Measurements from ENCODE around the gene ECHDC3. TPM values are rescaled to one million over a fixed set of nuclear protein-coding genes. Genes with fewer than 3 reads are reported as not detected.

Gene ECHDC3
- total RNA-seq, 1 donor from 2014 or later, result 0.18 TPM

DNA sequence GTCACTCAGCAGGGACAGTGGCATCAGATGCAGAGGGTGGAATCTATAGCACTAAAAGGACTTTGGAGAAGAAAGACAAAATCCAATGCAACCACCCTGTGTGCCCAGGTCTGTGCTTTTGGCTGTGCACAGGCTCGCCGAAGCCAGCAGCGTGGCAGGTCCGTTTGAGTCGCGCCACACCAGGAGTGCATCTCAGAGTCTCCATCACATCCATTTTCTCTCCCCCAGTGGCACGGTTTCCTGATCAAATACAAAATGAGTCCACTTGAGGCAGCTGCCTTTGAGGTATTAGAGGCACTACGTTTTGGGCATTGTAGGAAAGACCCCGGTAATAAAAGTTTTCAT lies 57.5 kb downstream of the ECHDC3 start:
- intact Hi-C loops (cut with micrococcal nuclease), result no loop called here
- Mint-ChIP-seq H3K9me3 (peaks cover 5% of the 10 kb centered on the region), H3K27me3 (ENCODE audit: insufficient read depth) (no peaks in the 10 kb centered on the region), H3K36me3 (ENCODE audit: low read depth) (no peaks in the 10 kb centered on the region), H3K27ac (no peak overlapping the region), H3K4me3 (no peak overlapping the region), H3K4me1 (ENCODE audit: low read depth) (peaks cover 6% of the 10 kb centered on the region)
- no peak for DNase-seq (ENCODE audit: low spot score)

DNA sequence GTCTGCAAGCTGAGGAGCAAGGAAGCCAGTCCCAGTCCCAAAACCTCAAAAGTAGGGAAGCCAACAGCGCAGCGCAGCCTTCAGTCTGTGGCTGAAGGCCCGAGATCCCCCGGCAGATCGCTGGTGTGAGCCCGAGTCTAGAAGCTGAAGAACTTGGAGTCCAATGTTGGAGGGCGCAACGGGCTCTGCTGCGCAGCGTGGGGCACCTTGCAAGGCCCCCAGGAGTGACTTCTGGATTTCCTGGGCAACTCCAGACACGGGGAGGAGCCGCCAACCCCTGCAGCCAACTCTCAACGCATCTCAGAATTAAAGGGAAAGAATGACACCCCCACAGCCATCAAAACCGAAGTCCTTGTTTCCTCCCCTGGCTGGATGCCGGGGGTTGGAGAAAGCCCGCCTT lies 62.2 kb downstream of the ECHDC3 start:
- no peak overlapping the region for H3K4me3 Mint-ChIP-seq
- H3K27ac Mint-ChIP-seq, result no peak overlapping the region
- H3K36me3 Mint-ChIP-seq (ENCODE audit: low read depth), result no peaks in the 10 kb centered on the region
- peaks cover 9% of the 10 kb centered on the region for H3K27me3 Mint-ChIP-seq (ENCODE audit: insufficient read depth)
- intact Hi-C loops (cut with micrococcal nuclease), result no loop called here
- no peak for DNase-seq (ENCODE audit: low spot score)
- no peaks in the 10 kb centered on the region for H3K9me3 Mint-ChIP-seq
- no peaks in the 10 kb centered on the region for H3K4me1 Mint-ChIP-seq (ENCODE audit: low read depth)

- peaks cover 12% of the 10 kb centered on the region for H3K27me3 Mint-ChIP-seq (ENCODE audit: insufficient read depth)
- H3K4me1 Mint-ChIP-seq (ENCODE audit: low read depth), result no peaks in the 10 kb centered on the region
Measured at GRCh38 chr10:11805792-11806191, 63.6 kb downstream of the ECHDC3 start.

DNA sequence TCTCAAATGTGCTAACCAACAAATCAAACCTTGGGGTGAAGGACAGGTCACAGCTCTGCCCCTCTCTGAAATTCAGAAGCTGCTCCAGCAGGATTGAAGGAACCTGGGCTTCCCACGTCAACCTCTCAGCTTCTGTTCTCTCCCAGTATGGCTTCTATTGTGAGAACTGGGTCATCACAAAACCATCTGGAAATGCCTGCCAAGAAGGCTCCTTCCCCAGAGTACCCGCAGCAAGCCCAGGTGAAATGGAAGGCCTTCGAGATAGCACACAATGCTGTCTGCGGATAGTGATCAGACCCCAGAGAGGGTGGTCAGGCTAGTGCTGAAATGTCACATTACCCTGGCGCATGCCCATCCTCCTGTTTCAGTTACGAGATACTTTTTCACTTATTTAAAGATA lies 64.5 kb downstream of the ECHDC3 start:
- no peaks in the 10 kb centered on the region for H3K4me1 Mint-ChIP-seq (ENCODE audit: low read depth)
- H3K9me3 Mint-ChIP-seq, result no peaks in the 10 kb centered on the region
- H3K36me3 Mint-ChIP-seq (ENCODE audit: low read depth), result no peaks in the 10 kb centered on the region
- H3K4me3 Mint-ChIP-seq, result no peak overlapping the region
- peaks cover 12% of the 10 kb centered on the region for H3K27me3 Mint-ChIP-seq (ENCODE audit: insufficient read depth)
- intact Hi-C loops (cut with micrococcal nuclease), result no loop called here
- H3K27ac Mint-ChIP-seq, result no peak overlapping the region
- DNase-seq (ENCODE audit: low spot score), result no peak

More at GRCh38 chr10:11805792-11806191, 63.6 kb downstream of the ECHDC3 start:
- intact Hi-C loops (cut with micrococcal nuclease), result no loop called here
- H3K27ac Mint-ChIP-seq, result no peak overlapping the region
- no peak for DNase-seq (ENCODE audit: low spot score)
- no peaks in the 10 kb centered on the region for H3K36me3 Mint-ChIP-seq (ENCODE audit: low read depth)
- H3K4me3 Mint-ChIP-seq, result no peak overlapping the region
- no peaks in the 10 kb centered on the region for H3K9me3 Mint-ChIP-seq

DNA sequence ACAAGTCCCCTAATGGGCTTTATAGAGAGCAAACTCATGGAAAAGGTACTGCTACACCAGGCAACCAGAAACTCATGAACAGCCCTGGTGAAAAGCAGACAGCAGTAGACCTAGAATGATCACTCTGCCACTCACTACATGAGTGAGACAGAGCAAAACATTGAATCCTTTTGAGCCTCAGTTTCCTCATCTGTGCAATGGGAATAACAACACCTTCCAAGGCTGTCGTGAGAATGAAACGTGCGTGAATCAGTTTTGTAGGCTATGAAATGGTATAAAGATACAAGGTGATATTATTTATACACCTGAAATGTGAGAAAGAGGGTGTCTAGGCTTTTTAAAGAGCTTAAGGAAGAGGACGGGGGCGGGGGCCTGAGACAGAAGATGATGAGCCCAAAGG lies 66.6 kb downstream of the ECHDC3 start:
- no peak for DNase-seq (ENCODE audit: low spot score)
- no peak overlapping the region for H3K4me3 Mint-ChIP-seq
- peaks cover 20% of the 10 kb centered on the region for H3K27me3 Mint-ChIP-seq (ENCODE audit: insufficient read depth)
- no peaks in the 10 kb centered on the region for H3K4me1 Mint-ChIP-seq (ENCODE audit: low read depth)
- no peaks in the 10 kb centered on the region for H3K36me3 Mint-ChIP-seq (ENCODE audit: low read depth)
- no peaks in the 10 kb centered on the region for H3K9me3 Mint-ChIP-seq
- H3K27ac Mint-ChIP-seq, result no peak overlapping the region
- intact Hi-C loops (cut with micrococcal nuclease), result no loop called here

DNA sequence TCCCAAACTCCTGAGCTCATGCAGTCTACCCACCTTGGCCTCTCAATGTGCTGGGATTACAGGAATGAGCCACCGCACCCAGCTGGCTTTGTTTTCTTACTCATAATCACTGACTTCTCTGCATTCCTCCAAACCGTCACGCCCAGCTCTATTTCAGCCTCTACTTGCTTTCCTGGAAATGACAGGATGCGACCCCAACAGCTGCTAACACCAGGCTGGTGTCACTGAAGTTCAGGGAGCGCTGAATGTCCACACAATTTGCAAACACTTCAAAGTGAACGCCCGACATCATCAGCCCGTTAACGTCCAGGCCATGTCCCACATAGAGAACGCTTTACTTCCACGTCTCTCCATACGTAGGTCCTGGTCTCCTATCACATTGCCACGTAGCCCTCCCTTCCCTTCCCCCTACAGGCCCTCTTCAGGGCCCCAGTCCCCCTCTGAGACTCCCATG lies 68.2 kb downstream of the ECHDC3 start:
- DNase-seq (ENCODE audit: low spot score), result no peak
- no peaks in the 10 kb centered on the region for H3K9me3 Mint-ChIP-seq
- H3K4me3 Mint-ChIP-seq, result no peak overlapping the region
- H3K36me3 Mint-ChIP-seq (ENCODE audit: low read depth), result no peaks in the 10 kb centered on the region
- intact Hi-C loops (cut with micrococcal nuclease), result no loop called here
- peaks cover 20% of the 10 kb centered on the region for H3K27me3 Mint-ChIP-seq (ENCODE audit: insufficient read depth)
- no peak overlapping the region for H3K27ac Mint-ChIP-seq
- no peaks in the 10 kb centered on the region for H3K4me1 Mint-ChIP-seq (ENCODE audit: low read depth)

DNA sequence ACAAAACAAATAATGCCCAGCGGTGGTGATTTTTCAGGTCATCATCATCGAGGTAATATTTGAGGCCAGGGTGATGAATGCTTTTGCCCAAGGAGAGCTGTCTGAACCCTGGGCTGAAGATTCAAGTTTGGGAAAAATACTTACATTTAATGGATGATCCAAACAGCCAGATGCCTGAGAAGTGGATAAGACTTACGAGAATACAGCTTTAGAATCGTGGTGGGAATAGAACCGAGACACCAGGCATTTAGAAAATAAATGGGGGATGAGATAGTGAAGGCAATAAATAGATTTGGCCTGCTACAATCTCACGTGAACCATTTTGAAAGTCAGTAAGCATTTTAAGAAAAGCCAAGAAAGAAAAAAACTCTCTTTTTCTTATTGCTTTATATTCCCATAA lies 68.8 kb downstream of the ECHDC3 start:
- Mint-ChIP-seq H3K4me3 (no peak overlapping the region), H3K4me1 (ENCODE audit: low read depth) (no peaks in the 10 kb centered on the region), H3K36me3 (ENCODE audit: low read depth) (no peaks in the 10 kb centered on the region), H3K27me3 (ENCODE audit: insufficient read depth) (peaks cover 15% of the 10 kb centered on the region), H3K9me3 (no peaks in the 10 kb centered on the region), H3K27ac (no peak overlapping the region)
- DNase-seq (ENCODE audit: low spot score), result no peak
- intact Hi-C loops (cut with micrococcal nuclease), result no loop called here

DNA sequence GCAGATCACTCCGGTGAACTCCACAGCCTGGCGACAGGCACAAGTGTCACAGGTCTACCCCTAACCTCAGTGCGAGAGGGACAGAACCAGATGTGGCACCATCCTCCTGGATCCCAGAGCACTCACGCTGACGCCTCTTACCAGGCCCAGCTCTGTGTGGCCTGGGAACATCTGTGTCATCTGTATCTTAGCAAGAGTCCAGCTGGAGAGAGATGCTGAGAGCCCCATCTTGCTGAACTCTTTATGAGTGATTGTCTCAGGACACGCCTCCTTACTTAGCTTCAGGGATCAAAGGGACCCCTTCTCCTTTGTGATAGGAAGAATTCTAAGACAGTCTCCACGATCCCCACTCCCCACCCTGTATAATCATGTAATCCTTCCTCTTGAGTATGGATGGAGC lies 71.0 kb downstream of the ECHDC3 start:
- Mint-ChIP-seq H3K27me3 (ENCODE audit: insufficient read depth) (peaks cover 15% of the 10 kb centered on the region), H3K4me3 (no peak overlapping the region), H3K36me3 (ENCODE audit: low read depth) (no peaks in the 10 kb centered on the region), H3K9me3 (no peaks in the 10 kb centered on the region), H3K4me1 (ENCODE audit: low read depth) (no peaks in the 10 kb centered on the region), H3K27ac (no peak overlapping the region)
- intact Hi-C loops (cut with micrococcal nuclease), result no loop called here
- no peak for DNase-seq (ENCODE audit: low spot score)

Other genes starting within 250 kb of the ECHDC3 start
- gene USP6NL, start 130.7 kb upstream of the ECHDC3 start, total RNA-seq, result 0.64 and 0.78 TPM in 2 replicates
- 0.29 and 0.39 TPM in 2 replicates for gene PROSER2, start 81.0 kb downstream of the ECHDC3 start, total RNA-seq

Measured in activated T-helper 1 cell treated with anti-CD3 and anti-CD28 coated beads, Interleukin-12 subunit alpha, Interleukin-12 subunit beta, Interleukin-2, Interleukin-4 antibody, amounts not matched to agents 30 ng/mL and 10 ng/mL and 1 ng/mL, durations not matched to agents 14 hours and 24 hours and 36 hours (primary cell).